GM19239 (cell line): Measurements from ENCODE around the gene SNX15.
"Not testable (repeated sequence)": the region's sequence is repeated elsewhere in the genome, so short reads cannot be mapped to it uniquely, and the experiment has no call there.

Experiments used
- DNase-seq: peaks from one replicate; pipeline ENCODE4 v3.0.0; 2011; ENCODE audit warnings: low spot score; ENCODE audit not compliant: insufficient read length
- FAIRE-seq: peaks from 2 replicates; lab custom pipeline; 2011; peaks lifted over from hg19 to GRCh38; lab: Jason Lieb, UNC

SNX15 gene, protein sequence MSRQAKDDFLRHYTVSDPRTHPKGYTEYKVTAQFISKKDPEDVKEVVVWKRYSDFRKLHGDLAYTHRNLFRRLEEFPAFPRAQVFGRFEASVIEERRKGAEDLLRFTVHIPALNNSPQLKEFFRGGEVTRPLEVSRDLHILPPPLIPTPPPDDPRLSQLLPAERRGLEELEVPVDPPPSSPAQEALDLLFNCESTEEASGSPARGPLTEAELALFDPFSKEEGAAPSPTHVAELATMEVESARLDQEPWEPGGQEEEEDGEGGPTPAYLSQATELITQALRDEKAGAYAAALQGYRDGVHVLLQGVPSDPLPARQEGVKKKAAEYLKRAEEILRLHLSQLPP

DNA sequence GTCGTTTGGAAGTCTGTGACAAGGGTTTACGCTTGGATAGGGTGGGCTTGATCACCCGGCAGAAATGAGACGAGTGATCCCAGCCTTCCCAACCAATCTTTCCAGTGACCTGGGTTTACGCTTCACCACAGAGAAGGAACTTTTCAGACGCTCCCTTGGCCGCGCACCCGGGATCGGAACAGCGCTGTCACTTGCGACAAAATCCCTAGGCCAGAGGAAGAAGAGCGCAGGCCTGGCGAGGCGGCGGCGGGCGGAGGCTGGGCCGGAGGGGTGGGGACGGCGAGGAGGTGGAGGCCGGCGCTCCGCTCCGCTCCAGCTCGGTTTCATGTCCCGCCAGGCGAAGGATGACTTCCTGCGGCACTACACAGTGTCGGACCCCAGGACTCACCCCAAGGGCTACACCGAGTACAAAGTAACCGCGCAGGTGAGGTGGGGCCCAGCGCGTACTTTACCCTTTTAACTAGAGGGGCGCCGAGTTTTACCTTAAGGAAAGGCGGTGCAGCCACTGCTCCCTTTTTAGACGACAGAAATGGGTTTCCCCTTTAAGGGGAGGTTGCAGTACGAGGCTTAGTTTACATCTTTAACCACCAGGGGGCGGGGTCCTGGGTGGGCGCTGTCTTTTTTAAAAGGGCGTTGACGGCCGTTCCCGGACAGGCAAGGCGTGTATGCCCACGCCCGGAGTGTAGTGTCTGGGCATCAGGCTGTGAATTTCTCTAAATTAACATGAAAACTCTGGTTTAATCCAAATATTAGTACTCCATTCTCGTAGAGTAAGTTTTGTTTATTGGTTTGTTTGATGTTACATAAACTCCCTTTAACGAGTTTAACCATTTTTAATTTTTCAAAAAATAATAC lies at the start of gene SNX15:
TSS of gene SNX15 (plus strand) at position 227 of the 855 bp plus-strand sequence. CDS start at position 326, 99 bp downstream.
- peak; percentile 80 for FAIRE-seq
- DNase-seq, result peak; percentile 91

DNA sequence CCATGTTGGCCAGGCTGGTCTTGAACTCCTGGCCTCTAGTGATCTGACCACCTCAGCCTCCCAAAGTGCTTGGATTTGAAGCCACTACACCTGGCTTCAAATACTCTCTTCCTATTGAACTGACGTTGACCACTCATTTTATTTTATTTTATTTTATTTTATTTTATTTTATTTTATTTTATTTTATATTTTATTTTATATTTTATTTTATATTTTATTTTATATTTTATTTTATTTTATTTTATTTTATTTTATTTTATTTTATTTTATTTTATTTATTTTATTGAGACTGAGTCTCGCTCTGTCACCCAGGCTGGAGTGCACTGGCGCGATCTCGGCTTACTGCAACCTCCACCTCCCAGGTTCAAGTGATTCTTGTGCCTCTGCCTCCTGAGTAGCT lies 43.9 kb upstream of the SNX15 start:
- FAIRE-seq, DNase-seq: not testable (repeated sequence)

DNA sequence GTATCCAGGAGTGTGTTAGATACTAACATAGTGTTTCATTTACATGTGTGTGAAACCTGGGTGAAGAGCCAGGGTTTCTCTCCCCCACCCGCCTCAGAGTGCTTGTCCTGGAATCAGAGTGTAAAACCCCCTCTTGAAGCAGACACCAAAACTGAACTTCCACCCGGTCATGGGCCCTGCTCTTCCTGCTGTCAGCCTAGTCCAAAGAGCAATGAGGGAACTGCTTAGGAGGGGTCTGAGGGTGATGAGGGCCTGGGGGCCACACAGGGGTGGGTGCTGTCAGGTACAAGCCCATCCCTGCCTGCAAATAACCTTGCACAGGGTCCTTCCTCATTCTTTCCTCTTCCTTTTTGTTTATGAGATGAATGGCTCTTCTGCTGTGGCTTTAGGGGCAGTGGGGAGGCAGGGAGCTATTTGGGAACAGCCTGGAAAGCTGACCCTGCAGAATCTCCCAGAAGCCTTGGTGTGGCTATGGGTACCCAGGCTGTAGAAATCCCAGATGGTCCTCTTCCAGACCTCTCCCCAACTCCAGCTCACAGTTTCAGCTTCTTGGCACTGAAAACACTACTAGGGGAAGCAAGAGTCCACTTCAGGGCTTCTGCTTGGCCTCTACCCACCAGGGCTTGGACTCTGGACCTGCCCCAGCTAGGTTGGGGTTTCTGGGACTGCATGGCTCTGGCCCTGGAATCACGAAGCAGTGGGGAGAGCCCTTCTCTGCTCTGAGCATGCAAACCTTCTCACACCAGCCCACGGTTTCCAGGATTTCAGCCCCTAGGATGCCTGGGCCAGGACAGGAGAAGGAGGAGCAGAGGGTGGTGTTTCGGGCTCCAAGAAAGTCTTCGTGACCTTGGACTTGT lies 39.0 kb upstream of the SNX15 start:
- no peak for DNase-seq
- FAIRE-seq, result no peak

DNA sequence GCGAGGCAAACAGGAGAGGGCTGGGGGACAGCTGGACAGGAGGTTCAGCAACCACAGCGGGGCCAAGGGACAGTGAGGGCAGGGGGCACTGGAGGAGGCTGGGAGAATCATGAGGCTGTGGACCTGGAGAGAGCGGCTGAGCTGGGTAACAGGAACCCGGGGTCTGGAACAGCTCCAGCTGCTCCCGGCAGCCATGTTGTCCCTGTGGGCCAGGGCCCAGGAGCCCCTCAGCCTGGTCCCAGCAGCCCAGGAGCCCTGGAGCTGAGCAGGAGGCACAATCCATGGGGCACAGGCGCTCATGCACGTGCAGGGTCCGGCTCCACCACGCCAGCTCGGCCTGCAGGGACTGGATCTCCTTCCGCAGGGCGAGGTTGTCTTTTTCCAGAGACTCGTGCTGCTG lies 37.8 kb upstream of the SNX15 start:
- DNase-seq (no peak), FAIRE-seq (no peak)

DNA sequence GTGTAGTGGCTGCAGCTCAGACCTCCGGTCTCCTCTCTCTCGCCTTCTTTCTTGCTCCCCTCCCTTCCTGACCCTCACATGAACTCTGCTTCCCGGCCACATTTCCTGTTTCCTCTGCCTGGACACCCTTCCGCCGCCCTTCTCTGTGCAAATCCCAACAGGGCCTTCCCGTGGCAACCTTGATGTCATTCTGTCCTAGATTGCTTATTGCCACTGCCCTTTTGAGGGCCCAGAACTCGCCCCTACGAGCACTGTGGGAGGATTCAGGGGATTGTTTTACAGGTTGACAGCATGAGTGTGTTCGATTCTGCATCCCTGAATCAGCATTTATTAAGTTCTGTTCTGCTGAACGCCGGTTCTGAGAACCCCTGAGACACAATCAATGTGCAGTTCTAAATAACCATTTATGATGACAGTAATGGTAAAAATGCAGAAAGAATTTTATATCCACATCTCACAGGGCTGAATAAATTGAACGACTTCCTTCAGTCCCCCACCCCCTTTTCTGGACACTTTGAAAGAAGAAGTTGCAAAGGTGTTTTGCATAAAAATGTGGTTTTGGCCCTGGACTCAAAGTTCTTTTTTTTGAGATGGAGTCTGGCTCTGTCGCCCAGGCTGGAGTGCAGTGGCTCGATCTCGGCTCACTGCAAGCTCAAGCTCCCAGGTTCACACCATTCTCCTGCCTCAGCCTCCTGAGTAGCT lies 36.9 kb upstream of the SNX15 start:
- DNase-seq (no peak), FAIRE-seq (peak; percentile 60)

DNA sequence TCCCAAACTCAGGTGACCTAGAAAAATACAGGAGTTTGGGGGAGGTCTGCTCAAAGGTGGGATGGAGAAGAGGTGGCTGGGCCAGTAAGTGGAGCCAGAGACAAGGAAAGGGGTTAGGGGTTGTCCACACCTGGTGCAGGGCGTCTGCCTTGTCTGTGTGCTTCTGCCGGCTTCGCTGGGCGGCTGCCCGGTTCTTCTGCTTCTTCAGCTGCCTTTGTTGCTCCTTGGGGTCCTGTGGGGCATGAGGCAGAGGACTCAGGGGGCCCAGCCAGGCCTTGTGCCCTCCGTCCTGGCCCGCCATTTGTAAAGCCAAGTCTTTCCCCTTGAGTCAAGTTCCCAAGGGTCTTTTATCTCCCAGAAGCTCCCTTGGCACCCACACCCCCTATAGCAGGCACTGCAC lies 32.9 kb upstream of the SNX15 start:
- DNase-seq (no peak), FAIRE-seq (no peak)

DNA sequence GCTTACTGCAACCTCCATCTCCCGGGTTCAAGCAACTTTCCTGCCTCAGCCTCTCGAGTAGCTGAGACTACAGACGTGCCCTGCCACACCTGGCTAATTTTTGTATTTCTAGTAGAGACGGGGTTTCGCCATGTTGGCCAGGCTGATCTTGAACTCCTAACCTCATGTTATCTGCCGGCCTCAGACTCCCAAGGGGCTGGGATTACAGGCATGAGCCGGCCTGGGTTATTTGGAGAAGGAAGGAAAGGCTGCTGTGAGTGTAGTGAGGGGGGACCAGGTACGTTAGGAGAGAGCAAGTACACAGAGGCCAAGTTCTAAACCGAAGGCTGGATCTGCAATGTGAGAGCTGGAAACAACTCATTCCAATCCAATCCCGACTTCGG lies 30.9 kb upstream of the SNX15 start:
- FAIRE-seq (no peak), DNase-seq (no peak)

DNA sequence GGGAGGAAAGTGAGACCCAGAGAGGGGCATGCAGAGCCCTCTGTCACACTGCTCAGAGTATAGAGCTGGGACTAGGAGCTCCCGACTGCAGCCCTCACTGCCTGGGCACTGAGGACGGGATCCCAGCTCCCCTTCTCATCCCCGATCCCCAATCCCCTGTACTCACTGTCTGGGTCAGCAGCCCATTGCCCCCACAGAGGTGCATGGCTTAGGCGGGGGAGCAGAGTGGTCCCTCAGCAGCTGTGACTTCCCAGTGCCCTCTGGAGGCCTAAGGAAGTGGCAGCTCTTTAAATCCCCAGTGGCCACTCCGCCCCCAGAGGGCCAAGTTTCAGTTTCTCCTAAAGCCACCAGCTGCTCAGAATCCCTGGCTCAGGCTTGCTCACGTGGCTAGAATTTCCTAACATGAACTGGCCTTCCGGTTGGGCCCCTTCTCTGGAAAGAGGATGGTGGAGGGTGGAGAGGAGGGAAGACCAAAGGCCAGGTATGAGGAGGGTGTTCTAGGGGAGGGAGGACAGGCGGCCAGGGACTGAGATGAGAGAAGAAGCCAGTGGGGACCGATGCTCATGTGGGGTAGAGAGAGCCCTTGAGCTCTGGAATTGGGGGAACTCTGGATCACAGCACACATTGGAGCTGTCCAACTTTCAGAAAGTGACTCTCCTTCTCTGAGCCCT lies 30.4 kb upstream of the SNX15 start, which contains the start of gene BATF2:
TSS of gene BATF2 (minus strand) at position 262 of the 671 bp plus-strand sequence. CDS start at position 205, 57 bp downstream.
- peak; percentile 65 for DNase-seq
- peak; percentile 72 for FAIRE-seq

DNA sequence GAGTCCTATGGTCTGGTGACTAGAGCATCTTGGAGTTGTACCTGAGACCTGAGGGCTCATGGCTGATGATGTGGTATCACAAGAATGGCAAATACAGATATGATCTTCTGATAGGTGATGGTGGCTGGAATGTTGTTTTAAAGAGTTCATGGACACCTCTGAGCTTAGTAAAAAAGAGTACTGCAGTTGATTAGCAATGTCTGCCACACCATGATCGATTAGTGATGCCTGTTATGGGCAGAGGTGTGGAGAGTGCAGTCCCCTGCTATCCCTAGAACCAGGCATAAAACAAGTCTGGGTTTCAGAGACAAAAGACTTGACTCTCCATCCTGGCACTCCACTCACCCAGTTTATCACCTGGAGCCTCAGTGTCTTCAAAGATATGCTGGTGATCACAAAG lies 29.1 kb upstream of the SNX15 start:
- no peak for DNase-seq
- no peak for FAIRE-seq

DNA sequence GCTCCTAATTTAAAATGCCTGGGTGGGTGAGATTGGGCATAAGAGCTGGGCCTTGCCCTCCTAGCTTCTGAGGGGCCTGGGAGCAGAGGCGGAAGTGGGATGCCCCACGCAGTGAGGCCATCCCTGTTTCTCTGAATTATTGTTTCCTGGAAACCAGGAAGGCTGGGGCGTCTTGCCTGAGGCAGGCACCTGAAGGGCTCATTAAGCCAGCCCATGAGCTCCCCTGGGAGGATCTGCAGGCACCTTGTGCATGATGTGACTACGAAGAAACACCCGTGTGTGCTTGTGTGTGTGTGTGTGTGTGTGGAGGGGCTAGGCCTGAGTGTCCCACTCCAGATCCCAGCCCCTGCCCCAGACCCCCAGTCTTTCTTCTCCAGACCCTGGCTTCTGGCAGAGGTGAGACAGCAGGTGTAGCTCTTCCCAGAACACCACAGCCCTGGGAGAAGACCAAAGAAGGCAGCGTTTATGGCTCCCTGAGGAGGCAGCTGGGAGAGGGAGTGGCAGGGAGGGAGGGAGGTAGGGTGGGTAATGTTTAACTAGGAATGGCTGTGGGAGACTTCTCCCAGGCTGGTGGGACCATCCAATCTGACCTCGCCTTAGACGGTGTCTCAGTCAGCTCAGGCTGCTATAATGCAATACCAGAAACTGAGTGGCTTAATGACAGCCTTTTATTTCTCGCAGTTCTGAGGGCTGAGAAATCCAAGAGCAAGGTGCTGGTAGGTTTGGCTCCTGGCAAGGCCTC lies 28.4 kb upstream of the SNX15 start:
- FAIRE-seq, result no peak

DNA sequence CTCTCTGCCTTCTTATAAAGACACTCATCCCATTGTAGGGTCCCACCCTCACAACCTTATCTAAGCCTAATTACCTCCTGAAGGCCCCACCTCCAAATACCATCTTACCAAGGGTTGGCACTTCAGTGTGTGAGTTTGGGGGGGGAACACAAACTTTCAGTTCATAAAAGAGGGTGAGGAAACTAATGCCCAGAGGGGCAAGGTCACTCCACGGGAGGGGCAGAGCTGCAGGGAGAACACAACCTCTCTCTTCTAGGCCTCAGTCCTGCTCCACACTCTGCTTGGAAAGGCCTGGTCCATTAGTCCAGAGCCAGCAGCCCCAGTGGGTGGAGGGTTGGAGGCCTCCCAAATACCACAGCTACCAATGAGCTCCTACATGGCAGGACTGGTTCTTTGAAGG lies 27.8 kb upstream of the SNX15 start:
- no peak for FAIRE-seq

More for the DNA sequence above, 28.4 kb upstream of the SNX15 start:
- no peak for DNase-seq

DNA sequence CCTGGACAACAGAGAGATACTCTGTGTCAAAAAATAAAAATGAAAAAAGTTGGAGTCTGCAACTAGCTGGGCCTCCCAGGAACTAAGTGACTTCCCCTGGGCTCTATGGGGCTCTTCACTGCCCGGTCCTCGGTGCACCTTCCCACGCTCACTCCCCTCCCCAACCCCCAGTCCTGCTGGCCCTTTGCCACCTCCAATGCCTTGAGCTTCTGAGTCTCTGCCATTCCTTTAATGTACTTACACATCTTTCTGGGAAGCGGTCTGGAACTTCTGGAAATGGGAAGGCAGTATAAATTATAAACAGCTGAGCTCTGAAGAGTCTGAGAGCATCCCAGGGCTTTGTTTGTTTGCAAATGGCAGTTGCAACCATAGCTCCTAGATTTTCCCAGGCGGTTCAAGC lies 24.5 kb upstream of the SNX15 start:
- DNase-seq, result no peak
- no peak for FAIRE-seq

More for the DNA sequence above, 27.8 kb upstream of the SNX15 start:
- no peak for DNase-seq

DNA sequence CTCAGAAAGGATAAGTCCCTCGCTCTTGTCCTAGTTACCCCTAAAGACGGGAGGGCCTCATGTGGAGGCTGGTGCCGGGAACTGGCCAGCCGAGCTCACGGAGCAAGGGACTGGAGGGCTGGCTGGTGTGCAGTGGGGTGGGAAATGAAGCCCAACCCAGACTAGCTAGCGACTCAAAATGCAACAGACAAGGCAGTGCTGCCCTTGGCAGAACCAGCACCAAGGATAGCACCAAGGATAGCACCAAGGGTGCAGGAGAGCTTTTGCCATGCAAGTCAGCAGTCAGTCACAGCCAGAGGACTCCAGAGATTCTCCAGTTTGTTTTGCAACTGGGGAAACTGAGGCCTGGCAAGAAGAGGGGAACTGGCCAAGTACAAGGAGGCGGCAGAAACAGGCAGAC lies 24.0 kb upstream of the SNX15 start:
- DNase-seq, result no peak
- no peak for FAIRE-seq

DNA sequence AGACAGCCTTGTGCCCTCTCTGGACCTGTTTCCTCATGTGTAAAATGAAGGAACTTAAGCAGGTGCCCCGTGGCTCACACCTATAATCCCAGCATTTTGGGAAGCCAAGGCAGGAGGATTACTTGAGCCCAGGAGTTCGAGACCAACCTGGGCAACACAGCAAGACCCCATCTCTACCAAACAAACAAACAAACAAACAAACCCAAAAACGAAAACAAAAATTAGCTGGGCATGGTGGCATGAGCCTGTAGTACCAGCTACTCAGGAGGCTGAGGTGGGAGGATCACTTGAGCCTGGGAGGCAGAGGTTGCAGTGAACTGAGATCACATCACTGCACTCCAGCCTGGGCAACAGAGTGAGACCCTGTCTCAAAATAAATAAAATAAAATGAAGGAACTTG lies 23.3 kb upstream of the SNX15 start:
- FAIRE-seq, DNase-seq: not testable (repeated sequence)

DNA sequence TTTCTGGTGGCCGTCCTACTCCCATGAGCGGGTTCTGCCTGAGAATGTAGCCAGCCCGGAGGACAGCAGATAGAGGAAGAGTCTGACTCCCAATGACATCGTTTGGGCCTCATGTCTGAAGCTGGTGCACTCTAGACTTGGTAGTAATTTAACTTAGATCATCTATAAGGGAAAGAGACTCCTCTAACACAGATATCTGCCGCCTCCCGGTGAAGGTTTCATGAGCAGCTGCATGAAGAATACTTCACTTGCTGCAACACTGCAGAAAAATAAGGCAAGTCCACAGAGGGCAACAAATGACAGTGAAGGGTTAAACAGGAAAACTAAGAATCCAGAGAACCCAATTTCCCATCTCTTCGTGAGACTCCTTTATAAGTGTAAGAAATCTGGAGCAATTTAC lies 19.2 kb upstream of the SNX15 start:
- no peak for FAIRE-seq
- no peak for DNase-seq

DNA sequence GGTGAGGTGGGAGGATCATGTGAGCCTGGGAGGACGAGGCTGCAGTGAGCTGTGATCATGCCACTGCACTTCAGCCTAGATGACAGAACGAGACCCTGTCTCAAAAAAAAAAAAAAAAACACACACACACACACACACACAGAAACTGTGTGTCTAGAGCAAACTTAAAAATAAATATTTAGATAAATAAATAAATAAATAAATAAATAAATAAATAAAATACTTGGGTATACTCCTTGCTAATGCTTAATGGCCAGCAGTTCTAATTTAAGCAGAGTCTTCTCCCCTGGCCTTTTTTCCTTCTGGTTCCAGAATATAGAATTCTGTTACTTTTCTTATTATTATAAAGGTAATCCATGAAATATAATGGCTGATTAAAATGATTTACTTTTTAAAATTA lies 18.4 kb upstream of the SNX15 start:
- FAIRE-seq (no peak), DNase-seq (no peak)

DNA sequence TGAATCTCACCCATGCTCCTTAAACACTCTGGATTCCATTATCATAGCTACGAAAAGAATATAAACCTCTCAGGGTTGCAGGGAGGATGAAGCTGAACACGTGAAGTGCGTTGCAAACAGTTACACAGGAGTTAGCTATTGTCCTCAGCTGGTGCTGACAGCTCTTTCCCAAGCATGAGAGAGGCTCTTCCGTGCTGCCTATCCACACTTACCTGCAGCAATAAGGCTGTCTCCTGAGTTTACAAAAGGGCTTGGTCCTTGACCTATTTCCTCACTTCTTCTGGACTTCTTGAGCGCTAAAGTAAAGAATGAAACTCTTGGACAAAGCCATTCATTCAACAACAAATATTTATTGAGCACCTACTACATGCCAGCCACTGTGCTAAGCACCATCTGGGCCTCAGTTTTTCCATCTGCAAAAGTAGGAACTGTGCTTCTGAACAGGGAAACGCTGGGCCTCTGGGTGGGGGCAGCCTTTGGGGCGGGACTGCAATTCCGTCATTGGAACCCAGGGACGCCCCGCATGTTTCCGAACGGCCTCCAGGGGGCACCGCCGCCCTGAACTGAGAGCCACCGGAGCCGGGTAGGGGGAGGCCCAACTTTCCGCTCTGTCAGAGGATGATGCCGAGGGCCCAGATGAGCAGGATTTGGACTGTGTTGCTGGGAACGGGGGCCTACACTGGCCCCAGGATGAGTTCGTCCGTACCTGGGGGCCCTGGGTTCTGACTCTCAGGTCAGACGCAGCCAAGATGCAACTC lies 13.9 kb upstream of the SNX15 start:
- peak; percentile 93 for DNase-seq
- FAIRE-seq, result peak; percentile 44
